Thyroid gland (tissue), 4 donors: ENCODE data around the gene FGGY.

Source experiments
- POLR2A ChIP-seq, 2 donors: fragments of 450-650 bp; IDR thresholded peaks; one replicate each; pipeline ENCODE4 v1.6.1; 2017; ENCODE audit warnings: antibody characterized with exemption in 2 of 2, mild to moderate bottlenecking in 2 of 2, moderate library complexity in 1 of 2
- TF ChIP-seq, protein P1 (sequence below), 6 experiments: fragments of 200-600 bp in 3 of 6; fragments of 450-650 bp in 3 of 6; sonication (generic) in 3 of 6; IDR thresholded peaks; one replicate each; pipeline ENCODE4 v1.5.1; 2016 to 2019; ENCODE audit warnings: antibody characterized with exemption in 6 of 6, mild to moderate bottlenecking in 2 of 6, inconsistent platforms in 1 of 6, moderate library complexity in 1 of 6

GRCh38 chr1:59688976-59689375 lies 392.1 kb downstream of the FGGY start:
- TF ChIP-seq, protein P1, sequence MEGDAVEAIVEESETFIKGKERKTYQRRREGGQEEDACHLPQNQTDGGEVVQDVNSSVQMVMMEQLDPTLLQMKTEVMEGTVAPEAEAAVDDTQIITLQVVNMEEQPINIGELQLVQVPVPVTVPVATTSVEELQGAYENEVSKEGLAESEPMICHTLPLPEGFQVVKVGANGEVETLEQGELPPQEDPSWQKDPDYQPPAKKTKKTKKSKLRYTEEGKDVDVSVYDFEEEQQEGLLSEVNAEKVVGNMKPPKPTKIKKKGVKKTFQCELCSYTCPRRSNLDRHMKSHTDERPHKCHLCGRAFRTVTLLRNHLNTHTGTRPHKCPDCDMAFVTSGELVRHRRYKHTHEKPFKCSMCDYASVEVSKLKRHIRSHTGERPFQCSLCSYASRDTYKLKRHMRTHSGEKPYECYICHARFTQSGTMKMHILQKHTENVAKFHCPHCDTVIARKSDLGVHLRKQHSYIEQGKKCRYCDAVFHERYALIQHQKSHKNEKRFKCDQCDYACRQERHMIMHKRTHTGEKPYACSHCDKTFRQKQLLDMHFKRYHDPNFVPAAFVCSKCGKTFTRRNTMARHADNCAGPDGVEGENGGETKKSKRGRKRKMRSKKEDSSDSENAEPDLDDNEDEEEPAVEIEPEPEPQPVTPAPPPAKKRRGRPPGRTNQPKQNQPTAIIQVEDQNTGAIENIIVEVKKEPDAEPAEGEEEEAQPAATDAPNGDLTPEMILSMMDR (IDR thresholded peaks at IDR 0.05), result no peak
- no peak for TF ChIP-seq POLR2A (IDR thresholded peaks at IDR 0.05)
